HG02943 (cell line): ENCODE measurements around the gene C9orf57.
"Not testable (repeated sequence)": the region's sequence is repeated elsewhere in the genome, so short reads cannot be mapped to it uniquely, and the experiment has no call there.

ENCODE experiments used
- ATAC-seq: cut with Tn5 transposase; IDR thresholded peaks from one replicate; pipeline ENCODE4 v1.9.1; 2021; ENCODE audit warnings: mild to moderate bottlenecking, low read depth, moderate library complexity; ENCODE audit not compliant: unreplicated experiment

The C9orf57 gene, protein sequence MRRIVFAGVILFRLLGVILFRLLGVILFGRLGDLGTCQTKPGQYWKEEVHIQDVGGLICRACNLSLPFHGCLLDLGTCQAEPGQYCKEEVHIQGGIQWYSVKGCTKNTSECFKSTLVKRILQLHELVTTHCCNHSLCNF

DNA sequence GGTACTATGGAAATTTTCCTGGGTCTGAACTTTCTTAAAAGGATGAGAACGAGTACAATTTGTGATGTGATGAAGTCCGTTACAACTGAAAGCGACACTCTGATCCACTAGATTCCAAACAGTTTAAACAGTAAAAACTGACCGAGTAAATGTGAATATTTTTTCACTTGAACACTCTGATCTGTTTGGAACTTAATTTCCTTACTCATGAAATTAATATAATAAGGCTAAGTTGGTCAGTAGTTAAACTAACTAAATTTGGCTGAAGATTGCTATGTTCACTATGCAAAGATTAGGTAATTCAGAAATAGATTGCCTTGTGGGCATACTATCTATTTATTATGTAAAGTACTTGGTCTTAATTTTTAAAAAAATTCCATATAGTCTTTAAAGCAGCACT lies at the start of gene C9orf57:
C9orf57 (minus strand) TSS at position 101 of the 400 bp plus-strand sequence. CDS start 1,282 bp downstream, outside the sequence.
- no peak for ATAC-seq

DNA sequence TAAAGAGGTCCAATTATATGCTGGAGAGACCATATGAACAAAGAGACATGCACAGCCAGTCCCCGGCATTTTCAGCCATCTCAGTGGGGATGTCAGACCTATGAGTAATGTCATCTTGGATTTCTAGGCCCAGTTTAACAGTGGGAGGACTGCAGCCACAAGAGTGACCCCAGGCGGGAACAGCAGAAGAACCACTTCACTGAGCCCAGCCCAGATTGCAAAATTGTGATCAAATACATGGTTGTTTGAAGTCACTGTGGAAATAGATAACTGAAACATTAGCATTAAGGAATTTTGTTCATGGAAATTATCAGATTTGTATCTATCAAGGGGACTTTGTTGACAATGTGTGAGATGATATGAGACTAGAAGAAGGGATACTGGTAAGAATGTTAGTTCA lies 42.1 kb upstream of the C9orf57 start:
- no peak for ATAC-seq

DNA sequence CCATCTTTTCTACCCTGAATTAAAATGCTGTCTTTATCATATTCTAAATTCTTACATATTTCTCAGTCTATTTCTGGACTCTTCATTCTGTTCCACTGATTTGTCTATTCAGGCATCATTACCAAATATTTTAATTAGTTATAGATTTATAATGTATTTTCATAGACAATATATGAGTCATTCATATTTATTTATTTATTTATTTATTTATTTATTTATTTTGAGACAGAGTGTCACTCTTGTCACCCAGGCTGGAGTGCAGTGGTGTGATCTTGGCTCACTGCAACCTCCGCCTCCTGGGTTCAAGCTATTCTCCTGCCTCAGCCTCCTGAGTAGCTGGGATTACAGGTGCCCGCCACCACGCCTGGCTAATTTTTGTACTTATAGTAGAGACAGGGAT lies 35.1 kb upstream of the C9orf57 start:
- not testable (repeated sequence) for ATAC-seq

DNA sequence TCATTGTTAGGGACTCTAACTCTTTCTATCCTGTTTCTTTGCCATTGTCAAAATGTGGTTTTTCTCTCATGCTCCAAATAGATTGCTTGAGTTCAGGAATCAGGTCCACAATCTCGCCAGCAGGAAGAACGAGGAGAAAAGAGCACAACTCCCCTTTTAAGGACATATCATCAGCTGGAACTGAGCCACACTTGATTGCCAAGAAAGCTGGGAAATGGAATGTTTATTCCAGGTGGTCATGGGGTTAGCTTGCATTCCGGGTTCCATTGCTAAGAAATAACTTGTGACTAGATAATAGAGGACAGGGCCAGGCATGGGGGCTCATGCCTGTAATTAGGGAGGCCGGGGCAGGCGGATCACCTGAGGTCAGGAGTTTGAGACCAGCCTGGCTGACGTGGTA lies 32.4 kb upstream of the C9orf57 start:
- ATAC-seq, result no peak

DNA sequence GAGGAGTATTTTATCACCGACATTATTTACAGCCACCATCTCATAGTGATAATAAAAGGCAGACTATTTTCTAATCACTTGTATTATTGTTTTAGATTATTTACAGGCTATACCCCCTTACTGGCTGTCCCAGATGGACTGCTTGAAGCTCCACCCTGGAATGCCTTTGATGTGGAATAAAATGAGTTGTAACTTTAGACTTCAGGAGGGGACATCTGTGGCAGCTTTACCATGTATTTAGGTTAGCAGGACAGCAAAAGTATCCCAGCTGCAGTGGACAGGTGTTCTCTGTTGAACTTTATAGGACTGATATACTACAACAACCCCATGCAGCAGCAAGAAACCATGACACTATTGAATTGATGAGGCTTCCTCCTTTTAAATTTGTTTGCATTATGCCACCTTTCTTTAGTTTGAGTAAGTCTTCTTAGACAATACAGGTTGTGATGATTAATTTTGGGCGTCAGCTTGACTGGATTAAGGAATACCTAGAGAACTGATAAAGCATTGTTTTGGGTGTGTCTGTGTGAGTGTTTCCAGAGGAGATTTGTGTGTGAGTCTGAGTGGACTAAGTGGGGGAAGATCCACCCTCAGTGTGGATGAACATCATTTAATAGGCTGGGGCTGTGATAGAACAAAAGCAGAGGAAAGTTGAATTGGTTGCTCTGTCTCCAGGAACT lies 29.2 kb upstream of the C9orf57 start:
- no peak for ATAC-seq

DNA sequence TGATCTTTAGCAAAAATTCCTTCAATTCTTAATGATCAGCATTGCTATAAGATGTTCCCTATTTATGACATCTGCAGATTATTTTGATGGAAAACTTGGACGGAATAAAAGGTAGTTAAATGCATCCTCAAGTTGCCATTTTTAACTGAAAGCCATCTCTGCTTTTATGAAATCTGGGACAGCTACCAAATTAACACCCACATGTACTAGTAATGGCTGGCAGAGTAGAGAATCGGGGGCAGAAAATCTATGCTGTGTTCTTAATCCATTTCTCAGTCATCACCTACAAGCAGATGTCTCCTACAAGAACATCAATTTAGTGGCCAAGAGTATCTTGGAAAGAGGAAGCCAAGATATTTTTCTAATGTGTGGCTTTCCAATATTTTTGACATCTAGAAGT lies 22.1 kb upstream of the C9orf57 start:
- no peak for ATAC-seq

DNA sequence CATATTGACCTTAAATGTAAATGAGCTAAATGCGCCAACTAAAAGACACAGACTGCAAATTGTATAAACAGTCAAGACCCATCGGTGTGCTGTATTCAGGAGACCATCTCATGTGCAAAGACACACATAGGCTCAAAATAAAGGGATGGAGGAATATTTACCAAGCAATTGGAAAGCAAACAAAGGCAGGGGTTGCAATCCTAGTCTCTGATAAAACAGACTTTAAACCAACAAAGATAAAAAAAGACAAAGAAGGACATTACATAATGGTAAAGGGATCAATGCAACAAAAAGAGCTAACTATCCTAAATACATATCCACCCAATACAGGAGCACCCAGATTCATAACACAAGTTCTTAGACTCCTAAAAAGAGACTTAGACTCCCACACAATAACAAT lies 14.3 kb upstream of the C9orf57 start:
- ATAC-seq, result not testable (repeated sequence)

DNA sequence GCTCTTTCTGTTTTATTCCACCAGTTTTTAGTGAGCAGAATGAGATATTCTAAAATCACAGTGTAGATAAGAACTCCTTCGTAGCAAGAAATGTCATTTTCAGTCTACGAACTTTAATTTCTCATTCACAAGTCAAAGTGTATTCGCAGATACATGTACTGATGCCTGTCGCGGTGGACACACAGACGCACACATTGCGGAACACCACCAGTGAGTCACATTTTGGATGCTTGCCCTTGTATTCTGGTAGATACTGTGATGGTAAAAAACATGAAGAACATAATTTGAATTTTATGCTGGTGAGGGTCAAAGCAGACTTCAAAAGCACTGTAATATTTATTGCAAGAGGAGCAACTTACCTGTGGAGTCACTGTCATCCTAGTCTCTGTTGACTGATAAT lies 4.7 kb upstream of the C9orf57 start:
- ATAC-seq, result no peak

DNA sequence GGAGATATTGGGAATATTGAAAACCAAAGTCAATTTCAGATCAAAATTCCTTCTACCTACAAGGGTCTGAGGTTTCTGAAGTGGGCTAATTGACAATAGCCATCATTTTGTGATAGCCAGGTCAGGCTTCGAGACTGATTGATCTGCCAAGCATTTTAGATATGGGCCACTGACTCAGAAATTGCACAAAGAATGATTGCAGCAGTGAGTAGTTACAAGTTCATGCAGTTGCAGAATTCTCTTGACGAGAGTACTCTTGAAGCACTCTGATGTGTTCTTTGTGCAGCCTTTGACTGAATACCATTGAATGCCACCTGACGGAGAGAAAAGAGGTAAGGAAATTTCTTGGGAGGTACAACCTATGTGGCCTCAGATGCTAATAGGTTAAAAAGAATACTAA lies 8.3 kb downstream of the C9orf57 start:
- ATAC-seq, result no peak

DNA sequence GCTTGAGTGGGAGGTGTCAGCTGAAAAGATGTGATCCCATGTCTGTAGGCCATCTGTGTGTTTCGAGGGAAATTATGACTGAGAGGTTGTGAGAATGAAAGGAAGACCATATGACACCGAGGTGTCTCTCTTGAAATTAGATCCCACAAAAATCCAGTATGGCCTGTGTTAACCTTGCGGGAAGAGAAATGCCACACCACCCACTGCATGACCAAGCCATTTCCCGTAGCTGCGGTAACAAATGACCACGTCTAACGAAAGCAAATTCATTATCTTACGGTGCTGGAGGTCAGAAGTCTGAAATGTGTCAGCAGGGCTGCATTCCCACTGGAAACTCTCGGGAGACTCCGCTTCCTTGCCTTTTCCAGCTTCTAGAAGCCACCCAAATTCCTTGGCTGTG lies 11.6 kb downstream of the C9orf57 start:
- ATAC-seq, result no peak

DNA sequence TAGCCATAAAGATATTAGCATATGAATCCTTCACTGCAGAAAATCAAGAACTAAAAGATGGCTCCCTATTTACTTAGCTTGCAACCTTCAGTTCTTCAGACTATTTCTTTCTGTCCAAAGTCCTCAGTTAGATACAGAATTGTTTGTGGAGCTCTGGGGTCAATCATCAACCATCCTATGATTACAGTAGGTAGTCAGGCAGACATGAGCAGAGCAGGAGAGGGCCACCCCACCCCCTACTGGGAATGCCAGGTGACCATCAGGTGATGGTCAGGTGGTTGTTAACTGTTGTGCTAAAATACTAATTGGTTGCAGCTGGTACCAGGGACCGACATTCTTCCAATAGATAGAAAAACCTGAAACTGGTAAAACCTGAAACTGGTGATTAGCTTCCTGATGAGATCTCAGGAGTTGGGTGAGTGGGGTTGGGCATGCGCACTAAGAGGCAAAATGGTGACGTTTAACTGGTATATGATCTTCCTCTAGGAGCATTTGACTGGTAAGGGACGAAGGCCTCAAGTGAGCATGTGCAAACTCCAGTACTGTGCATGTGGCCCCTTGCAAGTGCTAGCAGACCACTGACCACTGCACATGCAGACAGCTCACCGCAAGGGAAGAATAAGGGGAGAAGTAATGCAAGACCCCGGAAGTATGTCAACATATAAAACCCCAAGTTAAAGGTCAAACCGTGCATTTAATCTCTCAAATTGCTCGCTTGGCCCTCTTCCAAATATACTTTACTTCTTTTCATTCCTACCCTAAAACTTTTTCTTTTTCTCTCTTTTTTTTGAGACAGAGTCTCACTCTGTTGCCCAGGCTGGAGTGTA lies 13.6 kb downstream of the C9orf57 start:
- ATAC-seq, result no peak

DNA sequence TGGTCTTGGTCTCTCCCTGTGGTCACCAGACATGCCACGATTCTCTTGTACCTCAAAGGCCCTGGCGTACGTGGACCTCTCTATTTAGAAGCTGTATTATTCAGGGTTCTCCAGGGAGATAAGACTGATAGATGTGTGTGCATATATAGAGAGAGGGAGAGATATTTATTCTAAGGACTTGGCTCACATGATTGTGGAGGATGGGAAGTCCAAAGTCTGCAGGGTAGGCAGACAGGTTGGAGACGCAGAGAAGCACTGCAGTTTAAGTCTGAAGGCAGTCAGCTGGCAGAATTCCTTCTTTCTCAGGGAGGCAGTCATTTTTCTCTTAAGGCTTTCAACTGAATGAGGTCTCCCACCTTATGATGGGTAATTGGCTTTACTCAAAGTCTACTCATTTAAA lies 16.3 kb downstream of the C9orf57 start:
- ATAC-seq, result no peak

DNA sequence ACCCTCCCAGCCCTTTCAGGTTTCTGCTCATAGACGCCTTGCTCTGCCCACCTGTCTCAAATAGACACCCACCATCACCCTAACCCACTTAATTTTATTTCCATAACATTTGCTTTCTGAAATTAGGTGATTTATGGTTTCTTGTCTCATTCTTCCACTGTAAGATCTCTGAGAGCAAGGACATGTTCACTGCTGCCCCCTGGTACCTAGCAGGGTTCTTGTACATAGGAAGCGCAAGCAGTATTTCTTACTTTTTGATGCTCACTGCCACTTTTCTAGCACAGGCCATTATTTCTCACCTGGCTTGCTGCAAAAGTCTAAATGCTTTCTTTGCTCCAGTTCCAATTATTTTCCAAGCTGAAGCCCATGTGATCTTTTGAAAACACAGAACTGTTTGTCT lies 16.8 kb downstream of the C9orf57 start:
- no peak for ATAC-seq

DNA sequence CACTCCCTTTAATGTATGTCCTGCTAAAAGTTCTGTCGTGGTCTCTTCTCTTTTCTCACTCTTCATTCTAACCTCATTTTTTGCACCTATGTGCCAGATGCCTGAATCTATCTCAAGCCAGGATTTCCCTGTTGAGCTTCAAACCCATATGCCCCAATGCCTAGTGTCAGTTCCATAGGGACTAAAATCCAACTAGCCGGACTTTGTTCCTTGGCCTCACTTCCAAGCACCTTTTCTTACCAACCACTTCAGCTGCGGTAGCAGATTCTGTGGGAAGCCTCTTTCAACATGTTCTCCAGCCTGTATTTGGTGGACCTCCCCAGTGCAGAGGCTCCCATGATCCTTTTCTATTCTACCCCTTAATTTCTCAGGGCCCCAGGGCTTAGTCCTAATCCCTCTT lies 17.5 kb downstream of the C9orf57 start:
- ATAC-seq, result no peak

DNA sequence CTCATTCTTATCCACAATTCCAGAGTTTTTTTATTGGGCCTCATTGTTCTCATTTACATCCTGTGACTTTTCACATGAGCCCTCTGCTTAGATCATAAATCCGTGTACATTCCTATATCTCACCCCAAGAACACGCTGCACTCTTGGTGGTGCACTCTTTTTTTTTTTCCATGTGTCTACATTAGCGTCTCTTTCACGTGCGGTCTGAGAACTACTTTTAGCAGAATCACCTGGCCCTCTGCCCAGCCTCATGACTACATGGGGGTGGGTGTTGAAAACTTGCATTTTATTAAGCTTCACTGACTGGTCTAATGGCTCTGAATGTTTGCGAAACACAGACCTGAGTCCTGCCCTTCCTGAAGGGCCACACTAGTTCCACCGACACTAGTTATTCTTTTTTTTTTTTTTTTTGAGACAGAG lies 18.6 kb downstream of the C9orf57 start:
- ATAC-seq, result no peak

DNA sequence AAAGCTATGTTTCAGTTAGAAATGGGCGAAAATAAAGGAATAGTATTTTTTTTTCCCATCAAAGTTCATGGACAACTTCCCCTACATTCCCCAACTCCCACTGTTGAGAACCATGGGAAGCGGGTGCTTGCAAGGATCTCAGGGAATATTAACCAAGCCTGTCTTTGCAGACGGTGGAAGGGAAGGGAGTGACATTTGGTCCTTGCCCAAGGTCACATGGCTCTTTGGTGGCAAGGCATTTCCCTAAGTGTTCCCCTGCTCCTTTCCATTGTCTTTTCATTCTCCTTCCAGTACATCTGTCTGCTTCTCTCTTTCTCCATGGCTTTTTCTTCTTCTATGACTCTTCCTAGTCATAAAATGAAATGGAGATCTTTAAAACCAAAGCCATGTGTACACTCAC lies 19.0 kb downstream of the C9orf57 start:
- ATAC-seq, result no peak

DNA sequence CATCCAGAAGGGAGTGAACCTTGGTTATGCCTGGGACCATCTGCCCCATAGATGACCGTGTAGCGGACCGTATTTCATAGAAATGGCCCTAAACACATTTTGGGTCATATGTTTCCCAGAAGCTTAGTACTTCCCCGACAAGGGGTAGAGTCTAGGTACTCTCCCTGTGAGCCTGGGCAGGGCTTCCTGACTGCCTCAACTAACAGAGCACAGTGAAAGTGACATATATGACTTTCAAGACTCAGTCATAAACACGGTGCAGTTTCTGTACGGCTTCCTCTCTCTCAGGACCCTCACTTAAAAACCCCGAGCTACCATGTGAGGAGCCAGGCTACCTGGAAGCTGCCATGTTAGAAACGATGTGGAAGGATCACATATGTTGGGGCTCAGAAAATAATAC lies 20.9 kb downstream of the C9orf57 start:
- ATAC-seq, result no peak

DNA sequence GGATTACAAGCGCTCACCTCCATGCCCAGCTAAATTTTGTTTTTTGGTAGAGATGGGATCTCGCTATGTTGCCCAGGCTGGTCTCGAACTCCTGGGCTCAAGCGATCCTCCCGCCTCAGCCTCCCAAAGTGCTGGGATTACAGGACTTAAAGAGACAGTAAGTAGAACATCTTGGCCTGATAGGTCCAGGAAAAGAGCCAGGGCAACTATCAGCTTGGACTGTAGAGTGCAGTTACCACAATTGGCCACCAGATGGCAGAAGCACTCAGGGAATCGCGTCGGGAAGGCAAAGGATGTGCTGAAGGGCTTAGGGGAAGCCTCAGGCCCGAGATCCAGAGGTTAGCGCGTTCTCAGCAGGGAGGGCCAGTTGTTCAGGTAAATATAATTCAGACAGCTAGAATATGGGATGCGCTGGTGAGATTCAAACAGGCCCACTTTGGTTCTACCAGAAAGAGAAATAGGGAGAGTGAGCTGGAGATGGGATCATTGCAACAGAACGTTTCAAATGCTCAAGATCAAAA lies 21.5 kb downstream of the C9orf57 start:
- peak; percentile 94 for ATAC-seq

DNA sequence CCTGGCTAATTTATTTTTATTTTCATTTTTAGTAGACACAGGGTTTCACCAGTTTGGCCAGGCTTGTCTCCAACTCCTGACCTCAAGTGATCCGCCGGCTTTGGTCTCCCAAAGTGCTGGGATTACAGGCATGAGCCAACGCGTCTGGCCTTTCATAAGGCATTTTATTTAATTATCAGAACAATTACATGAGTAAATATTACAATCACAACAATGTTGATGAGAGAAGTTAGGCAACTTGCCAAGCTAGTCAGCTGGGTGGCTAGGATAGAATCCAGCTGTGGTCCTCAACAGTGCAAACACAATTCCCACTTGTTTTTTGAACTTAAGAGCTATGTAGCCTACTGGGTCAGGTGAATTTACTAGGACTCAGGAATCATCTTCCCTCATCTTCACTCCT lies 22.0 kb downstream of the C9orf57 start:
- no peak for ATAC-seq

DNA sequence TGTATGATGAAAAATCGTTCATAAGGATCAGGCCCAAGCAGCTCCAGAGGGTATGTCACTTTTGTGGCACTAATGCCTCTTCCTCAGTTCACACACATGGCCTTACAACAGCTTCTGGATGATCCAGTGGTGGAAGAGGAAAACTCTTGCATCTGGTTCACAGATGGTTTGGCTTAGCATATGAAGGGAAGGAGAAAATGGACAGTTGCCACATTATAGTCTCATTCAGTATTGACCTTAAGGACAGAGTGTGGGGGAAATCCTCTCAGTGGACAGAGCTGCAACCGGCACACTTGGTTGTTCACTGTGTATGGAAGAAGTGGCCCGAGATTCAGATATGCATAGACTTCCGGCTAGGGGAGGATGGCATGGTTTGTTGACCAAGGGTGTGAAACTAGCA lies 22.8 kb downstream of the C9orf57 start:
- no peak for ATAC-seq

DNA sequence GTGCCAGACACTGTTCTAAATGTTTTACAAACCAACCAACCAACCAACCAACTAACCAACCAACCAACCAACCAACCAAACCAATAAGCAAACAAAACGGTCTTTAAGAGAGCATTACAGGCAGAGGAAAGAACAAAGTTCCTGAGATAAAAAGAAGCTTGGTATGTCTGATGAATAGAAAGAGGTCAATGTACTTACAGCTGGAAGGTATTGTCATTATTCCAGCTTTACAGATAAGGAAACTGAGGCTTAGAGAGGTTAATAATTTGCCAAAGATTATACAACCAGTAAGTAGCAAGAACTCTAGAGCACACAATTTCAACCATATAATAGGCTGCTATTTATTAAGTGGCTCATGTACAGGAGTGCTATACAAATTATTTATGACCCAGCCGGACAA lies 29.6 kb downstream of the C9orf57 start:
- no peak for ATAC-seq

DNA sequence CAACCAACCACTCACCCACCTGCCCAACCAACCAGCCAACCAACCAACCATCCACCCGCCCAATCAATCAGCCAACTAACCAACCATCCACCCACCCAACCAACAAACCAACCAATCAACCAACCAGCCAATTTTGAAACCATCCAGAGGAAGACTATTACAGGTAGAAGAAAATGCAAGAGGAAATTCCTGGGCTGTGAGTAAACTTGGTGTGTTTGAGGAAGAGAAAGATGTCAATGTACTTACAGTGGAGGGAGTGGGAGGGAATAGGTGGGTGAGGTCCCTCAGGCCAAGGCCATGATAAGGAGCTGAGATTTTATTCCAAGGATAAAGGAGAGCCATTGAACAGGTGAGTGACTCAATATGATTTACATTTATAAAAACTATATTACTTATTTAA lies 30.4 kb downstream of the C9orf57 start:
- no peak for ATAC-seq
